ENCODE results near the gene NUP85.

DNA sequence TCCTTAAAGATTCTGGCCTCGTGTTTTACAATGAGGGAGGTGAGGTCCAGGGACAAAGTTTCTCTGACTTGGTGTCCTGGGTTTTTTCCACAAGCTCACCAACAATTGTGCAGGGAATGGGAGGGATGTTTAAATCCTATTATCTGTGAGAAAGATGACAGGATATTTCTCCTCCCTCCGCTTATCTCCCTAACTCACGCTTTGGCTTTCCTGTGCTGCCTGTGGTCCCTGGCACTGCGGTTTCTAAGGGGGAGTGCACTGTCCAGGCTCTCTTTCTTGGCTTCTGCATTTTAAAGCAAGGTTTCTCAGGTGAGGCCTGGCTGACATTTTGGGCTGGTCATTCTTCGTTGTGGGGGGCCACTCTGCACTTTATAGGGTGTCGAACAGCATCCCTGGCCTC lies 39.5 kb downstream of the NUP85 start:
- TF ChIP-seq, protein P1, sequence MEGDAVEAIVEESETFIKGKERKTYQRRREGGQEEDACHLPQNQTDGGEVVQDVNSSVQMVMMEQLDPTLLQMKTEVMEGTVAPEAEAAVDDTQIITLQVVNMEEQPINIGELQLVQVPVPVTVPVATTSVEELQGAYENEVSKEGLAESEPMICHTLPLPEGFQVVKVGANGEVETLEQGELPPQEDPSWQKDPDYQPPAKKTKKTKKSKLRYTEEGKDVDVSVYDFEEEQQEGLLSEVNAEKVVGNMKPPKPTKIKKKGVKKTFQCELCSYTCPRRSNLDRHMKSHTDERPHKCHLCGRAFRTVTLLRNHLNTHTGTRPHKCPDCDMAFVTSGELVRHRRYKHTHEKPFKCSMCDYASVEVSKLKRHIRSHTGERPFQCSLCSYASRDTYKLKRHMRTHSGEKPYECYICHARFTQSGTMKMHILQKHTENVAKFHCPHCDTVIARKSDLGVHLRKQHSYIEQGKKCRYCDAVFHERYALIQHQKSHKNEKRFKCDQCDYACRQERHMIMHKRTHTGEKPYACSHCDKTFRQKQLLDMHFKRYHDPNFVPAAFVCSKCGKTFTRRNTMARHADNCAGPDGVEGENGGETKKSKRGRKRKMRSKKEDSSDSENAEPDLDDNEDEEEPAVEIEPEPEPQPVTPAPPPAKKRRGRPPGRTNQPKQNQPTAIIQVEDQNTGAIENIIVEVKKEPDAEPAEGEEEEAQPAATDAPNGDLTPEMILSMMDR (IDR thresholded peaks at IDR 0.05; ENCODE audit: poor library complexity, severe bottlenecking) = no peak
- no peak for TF ChIP-seq EZH2 (IDR thresholded peaks at IDR 0.05; ENCODE audit: borderline replicate concordance, insufficient read depth, low read length, poor library complexity, severe bottlenecking)
- TF ChIP-seq, protein P2, sequence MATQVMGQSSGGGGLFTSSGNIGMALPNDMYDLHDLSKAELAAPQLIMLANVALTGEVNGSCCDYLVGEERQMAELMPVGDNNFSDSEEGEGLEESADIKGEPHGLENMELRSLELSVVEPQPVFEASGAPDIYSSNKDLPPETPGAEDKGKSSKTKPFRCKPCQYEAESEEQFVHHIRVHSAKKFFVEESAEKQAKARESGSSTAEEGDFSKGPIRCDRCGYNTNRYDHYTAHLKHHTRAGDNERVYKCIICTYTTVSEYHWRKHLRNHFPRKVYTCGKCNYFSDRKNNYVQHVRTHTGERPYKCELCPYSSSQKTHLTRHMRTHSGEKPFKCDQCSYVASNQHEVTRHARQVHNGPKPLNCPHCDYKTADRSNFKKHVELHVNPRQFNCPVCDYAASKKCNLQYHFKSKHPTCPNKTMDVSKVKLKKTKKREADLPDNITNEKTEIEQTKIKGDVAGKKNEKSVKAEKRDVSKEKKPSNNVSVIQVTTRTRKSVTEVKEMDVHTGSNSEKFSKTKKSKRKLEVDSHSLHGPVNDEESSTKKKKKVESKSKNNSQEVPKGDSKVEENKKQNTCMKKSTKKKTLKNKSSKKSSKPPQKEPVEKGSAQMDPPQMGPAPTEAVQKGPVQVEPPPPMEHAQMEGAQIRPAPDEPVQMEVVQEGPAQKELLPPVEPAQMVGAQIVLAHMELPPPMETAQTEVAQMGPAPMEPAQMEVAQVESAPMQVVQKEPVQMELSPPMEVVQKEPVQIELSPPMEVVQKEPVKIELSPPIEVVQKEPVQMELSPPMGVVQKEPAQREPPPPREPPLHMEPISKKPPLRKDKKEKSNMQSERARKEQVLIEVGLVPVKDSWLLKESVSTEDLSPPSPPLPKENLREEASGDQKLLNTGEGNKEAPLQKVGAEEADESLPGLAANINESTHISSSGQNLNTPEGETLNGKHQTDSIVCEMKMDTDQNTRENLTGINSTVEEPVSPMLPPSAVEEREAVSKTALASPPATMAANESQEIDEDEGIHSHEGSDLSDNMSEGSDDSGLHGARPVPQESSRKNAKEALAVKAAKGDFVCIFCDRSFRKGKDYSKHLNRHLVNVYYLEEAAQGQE (IDR thresholded peaks at IDR 0.05; ENCODE audit: borderline replicate concordance) = no peak
